SU-DHL-6 (cell line): ENCODE data around the gene DHRS7B.

Experiments used
- EZH2phosphoT487 ChIP-seq: fragments of 200-600 bp; sonication (generic), shearing (Covaris generic); conservative IDR thresholded peaks from 2 replicates; pipeline ENCODE4 v1.6.1; 2018; ENCODE audit warnings: mild to moderate bottlenecking, antibody characterized with exemption, low read length, moderate library complexity, mixed read lengths
- TF ChIP-seq, protein P1 (sequence below): fragments of 200-600 bp; sonication (generic); IDR thresholded peaks from one replicate; pipeline ENCODE4 v1.5.1; 2017; ENCODE audit warnings: antibody characterized with exemption, mild to moderate bottlenecking, low read length, moderate library complexity; ENCODE audit not compliant: insufficient read depth, poor library complexity, severe bottlenecking

DNA sequence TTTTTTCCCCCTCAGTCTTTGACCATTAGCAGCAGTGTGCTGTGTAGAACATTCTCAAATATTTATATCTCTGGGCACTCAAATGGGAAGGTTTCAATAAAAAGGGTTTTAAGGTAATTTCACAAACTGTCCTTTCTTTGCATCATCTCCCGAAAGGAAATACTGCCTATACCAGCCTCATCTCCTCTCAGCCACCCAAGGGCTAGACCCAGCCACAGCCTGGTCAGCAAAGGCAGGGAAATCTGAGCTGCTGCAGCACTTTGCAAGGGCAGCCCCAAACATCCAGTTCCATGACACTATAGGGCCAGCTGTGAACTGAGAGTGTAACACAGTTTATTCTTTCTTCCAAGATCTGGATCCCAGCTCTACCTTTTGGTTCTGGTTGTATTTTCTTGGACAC is 58.3 kb downstream of the DHRS7B start:
- TF ChIP-seq, protein P1, sequence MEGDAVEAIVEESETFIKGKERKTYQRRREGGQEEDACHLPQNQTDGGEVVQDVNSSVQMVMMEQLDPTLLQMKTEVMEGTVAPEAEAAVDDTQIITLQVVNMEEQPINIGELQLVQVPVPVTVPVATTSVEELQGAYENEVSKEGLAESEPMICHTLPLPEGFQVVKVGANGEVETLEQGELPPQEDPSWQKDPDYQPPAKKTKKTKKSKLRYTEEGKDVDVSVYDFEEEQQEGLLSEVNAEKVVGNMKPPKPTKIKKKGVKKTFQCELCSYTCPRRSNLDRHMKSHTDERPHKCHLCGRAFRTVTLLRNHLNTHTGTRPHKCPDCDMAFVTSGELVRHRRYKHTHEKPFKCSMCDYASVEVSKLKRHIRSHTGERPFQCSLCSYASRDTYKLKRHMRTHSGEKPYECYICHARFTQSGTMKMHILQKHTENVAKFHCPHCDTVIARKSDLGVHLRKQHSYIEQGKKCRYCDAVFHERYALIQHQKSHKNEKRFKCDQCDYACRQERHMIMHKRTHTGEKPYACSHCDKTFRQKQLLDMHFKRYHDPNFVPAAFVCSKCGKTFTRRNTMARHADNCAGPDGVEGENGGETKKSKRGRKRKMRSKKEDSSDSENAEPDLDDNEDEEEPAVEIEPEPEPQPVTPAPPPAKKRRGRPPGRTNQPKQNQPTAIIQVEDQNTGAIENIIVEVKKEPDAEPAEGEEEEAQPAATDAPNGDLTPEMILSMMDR, result no peak
- TF ChIP-seq EZH2phosphoT487, result no peak
